Transverse colon (tissue), 4 donors: ENCODE measurements around the gene CGREF1. TPM values are rescaled to one million over a fixed set of nuclear protein-coding genes. Genes with fewer than 3 reads are reported as not detected.

ENCODE experiments used
- DNase-seq: peaks from one replicate; pipeline ENCODE4 v3.0.0-alpha.2; 2019
- H3K27ac ChIP-seq, 4 donors: fragments of 200-600 bp; sonication (generic); 2 replicates each; pipeline ENCODE4 v1.5.1; 2016 to 2018; ENCODE audit warnings: inconsistent platforms in 4 of 4
- H3K27me3 ChIP-seq: fragments of 200-600 bp; sonication (generic); 2 replicates; pipeline ENCODE4 v1.5.1; 2017; ENCODE audit warnings: inconsistent platforms
- H3K36me3 ChIP-seq, 4 donors: fragments of 200-600 bp; sonication (generic); 2 replicates each; pipeline ENCODE4 v1.5.1; 2017 to 2019; ENCODE audit warnings: inconsistent platforms in 4 of 4
- H3K4me1 ChIP-seq, 4 donors: fragments of 200-600 bp; sonication (generic); 2 replicates each; pipeline ENCODE4 v1.5.1; 2017 to 2020; ENCODE audit warnings: inconsistent platforms in 4 of 4
- H3K4me3 ChIP-seq, 4 donors: fragments of 200-600 bp; sonication (generic); 1 replicate in 1 of 4; 2 replicates in 3 of 4; pipeline versions ENCODE4 v1.5.1 to v1.6.1; 2017 to 2019; ENCODE audit warnings: inconsistent platforms in 4 of 4
- H3K9me3 ChIP-seq, 2 donors: fragments of 200-600 bp; sonication (generic); 2 replicates each; pipeline ENCODE4 v1.5.1; 2017 to 2019; ENCODE audit warnings: inconsistent platforms in 2 of 2
- CTCF ChIP-seq, 5 experiments: fragments of 200-600 bp in 3 of 5; fragments of 450-650 bp in 2 of 5; sonication (generic) in 3 of 5; IDR thresholded peaks; 1 replicate in 2 of 5; 2 replicates in 3 of 5; pipeline ENCODE4 v1.5.1; 2016 to 2017; ENCODE audit warnings: antibody characterized with exemption in 5 of 5, inconsistent platforms in 3 of 5, mild to moderate bottlenecking in 2 of 5, moderate library complexity in 1 of 5
- EP300 ChIP-seq: sonication (generic); formaldehyde crosslinking; IDR thresholded peaks from one replicate; pipeline ENCODE4 v1.6.1; 2017; ENCODE audit warnings: antibody characterized with exemption, low read depth
- POLR2A ChIP-seq: fragments of 450-650 bp; IDR thresholded peaks from one replicate; pipeline ENCODE4 v1.6.1; 2016; ENCODE audit warnings: antibody characterized with exemption, mild to moderate bottlenecking, moderate library complexity
- POLR2AphosphoS5 ChIP-seq, 3 donors: sonication (generic); formaldehyde crosslinking; IDR thresholded peaks; one replicate each; pipeline ENCODE4 v1.6.1; 2016; ENCODE audit warnings: antibody characterized with exemption in 3 of 3
- WGBS, 2 donors: methylation state at CpG; one replicate each; pipeline ENCODE4 v1.1.5; 2018; ENCODE audit warnings: low coverage in 1 of 2; 5-methylcytosine and 5-hydroxymethylcytosine counted together
- in situ Hi-C, 4 donors: fragments of 200-750 bp; cut with MboI; loops; one replicate each; pipeline versions ENCODE4 v1.15.0 to v1.15.1; 2017; ENCODE audit warnings: low sequenced_read_pairs in 3 of 4, low pct_ligation_motif_present in 1 of 4, low pct_unique_long_range_greater_than_20kb in 1 of 4
- intact Hi-C: fragments of 100-400 bp; cut with DNase I; formaldehyde crosslinking; loops from one replicate; pipeline ENCODE4 v1.15.1; 2023; ENCODE audit warnings: low total_unique reads
- total RNA-seq, 4 donors: library from RNA; depleted of rRNA; stranded (reverse); fragments of >200 nt; gene quantifications; one replicate each; pipeline ENCODE4 v1.1.0, GENCODE V29; 2016

The CGREF1 gene
- total RNA-seq, 4 donors from 2014 or later, result 0.27 to 4.9 (median 1.1) TPM; not detected in 1

GRCh38 chr2:27094353-27094984, 24.5 kb downstream of the CGREF1 start:
- WGBS, 2 donors, result 83 to 93% methylated on average over 3 to 24 of the region's 24 CpGs
- Histone ChIP-seq H3K4me1 (peaks cover 3 to 14% (median 9%) of the 10 kb centered on the region in 4 donors), H3K4me3 (no peak overlapping the region), H3K36me3 (no peaks in the 10 kb centered on the region), H3K27me3 (no peaks in the 10 kb centered on the region), H3K9me3 (no peaks in the 10 kb centered on the region), H3K27ac (no peak overlapping the region)
- in situ Hi-C loops, result loop anchor here in 3 of 4 donors (25.0 kb wide), 1 partner anchor 132 kb away; the partner anchor contains the start of gene MAPRE3 (in 3 of the 3)
- intact Hi-C loops, result no loop called here
- TF ChIP-seq POLR2AphosphoS5 (IDR thresholded peaks at IDR 0.05) (no peak), CTCF (IDR thresholded peaks at IDR 0.05) (no peak), POLR2A (no peak), EP300 (no peak)
- DNase-seq, result no peak

- Histone ChIP-seq H3K36me3 (no peaks in the 10 kb centered on the region), H3K9me3 (no peaks in the 10 kb centered on the region), H3K27me3 (no peaks in the 10 kb centered on the region), H3K4me3 (no peak overlapping the region), H3K4me1 (peaks cover 3 to 14% (median 9%) of the 10 kb centered on the region in 4 donors), H3K27ac (no peak overlapping the region)
- TF ChIP-seq POLR2A (no peak), POLR2AphosphoS5 (IDR thresholded peaks at IDR 0.05) (no peak)
- intact Hi-C loops (no loop called here), in situ Hi-C loops (loop anchor here in 3 of 4 donors (25.0 kb wide), 1 partner anchor 131 kb away; the partner anchor contains the start of gene MAPRE3 (in 3 of the 3))
- no peak for DNase-seq
- WGBS, 2 donors, result 77% methylated on average over 6 of the region's 6 CpGs; no CpG with 5 or more reads in 1 of the 2 donors
These were observed 25.2 kb downstream of the CGREF1 start for GRCh38 chr2:27093430-27094352.

GRCh38 chr2:27092696-27093429, 26.1 kb downstream of the CGREF1 start:
- WGBS, 2 donors, result 52% methylated on average over 6 of the region's 10 CpGs; no CpG with 5 or more reads in 1 of the 2 donors
- intact Hi-C loops, result no loop called here

GRCh38 chr2:27091746-27092695, 26.9 kb downstream of the CGREF1 start:
- DNase-seq, result no peak
- 75 to 80% methylated on average over 7 to 25 of the region's 25 CpGs for WGBS, 2 donors
- no peaks in the 10 kb centered on the region for H3K36me3 ChIP-seq
- in situ Hi-C loops (loop anchor here in 3 of 4 donors (25.0 kb wide), 1 partner anchor 130 kb away; the partner anchor contains the start of gene MAPRE3 (in 3 of the 3)), intact Hi-C loops (no loop called here)
- peaks cover 9 to 22% (median 15%) of the 10 kb centered on the region in 4 donors for H3K4me1 ChIP-seq
- no peaks in the 10 kb centered on the region for H3K9me3 ChIP-seq
- H3K27ac ChIP-seq, result no peak overlapping the region
- no peaks in the 10 kb centered on the region for H3K27me3 ChIP-seq
- TF ChIP-seq CTCF (IDR thresholded peaks at IDR 0.05) (no peak), POLR2A (no peak), POLR2AphosphoS5 (IDR thresholded peaks at IDR 0.05) (no peak), EP300 (no peak)
- H3K4me3 ChIP-seq, result no peak overlapping the region

More at GRCh38 chr2:27092696-27093429, 26.1 kb downstream of the CGREF1 start:
- DNase-seq, result no peak
- Histone ChIP-seq H3K27ac (no peak overlapping the region), H3K36me3 (no peaks in the 10 kb centered on the region), H3K9me3 (no peaks in the 10 kb centered on the region), H3K4me1 (peaks cover 3 to 14% (median 9%) of the 10 kb centered on the region in 4 donors), H3K4me3 (no peak overlapping the region), H3K27me3 (no peaks in the 10 kb centered on the region)
- no peak for TF ChIP-seq EP300
- no peak for TF ChIP-seq POLR2AphosphoS5 (IDR thresholded peaks at IDR 0.05)
- in situ Hi-C loops, result loop anchor here in 3 of 4 donors (25.0 kb wide), 1 partner anchor 131 kb away; the partner anchor contains the start of gene MAPRE3 (in 3 of the 3)
